Epithelial cell of esophagus (primary cell): ENCODE results near the gene BAG3.

Experiments
- DNase-seq: peaks from one replicate; pipeline ENCODE4 v3.0.0; 2010; ENCODE audit warnings: low read depth
- H3K4me3 ChIP-seq: 2 replicates; pipeline ENCODE4 v1.5.1; 2011; ENCODE audit warnings: mild to moderate bottlenecking, low read length, control low read depth
- CTCF ChIP-seq: IDR thresholded peaks from 2 replicates; pipeline ENCODE4 v1.5.1; 2011; ENCODE audit warnings: low read depth, mild to moderate bottlenecking, low read length, control low read depth, inconsistent platforms; ENCODE audit not compliant: insufficient read depth; ENCODE audit errors: missing control alignments

The BAG3 gene

GRCh38 chr10:119667562-119668328 is 16.6 kb downstream of the BAG3 start:
- no peak overlapping the region for H3K4me3 ChIP-seq
- peak; percentile 9 for TF ChIP-seq CTCF
- DNase-seq, result peak; percentile 96

DNA sequence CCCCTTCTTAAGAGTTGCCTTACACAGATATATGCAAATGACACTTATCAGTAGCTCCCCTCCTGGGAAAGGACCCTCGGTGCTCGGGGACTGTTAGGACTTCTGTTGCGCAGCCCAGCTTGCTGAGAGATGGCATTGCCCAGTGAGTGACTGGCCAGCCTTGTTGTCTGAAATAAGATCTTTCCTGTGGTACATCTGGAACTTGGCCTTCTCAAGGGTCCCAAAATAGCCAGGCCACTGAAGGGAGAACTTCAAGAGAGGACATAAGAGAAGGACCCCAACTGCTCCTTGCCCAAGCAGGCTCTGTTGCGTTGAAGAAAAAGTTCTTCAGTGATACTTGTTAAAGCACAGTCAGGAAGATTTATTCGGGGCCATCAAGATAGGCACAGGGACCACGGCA is 17.3 kb downstream of the BAG3 start:
- H3K4me3 ChIP-seq, result no peak overlapping the region
- no peak for TF ChIP-seq CTCF
- DNase-seq, result no peak

DNA sequence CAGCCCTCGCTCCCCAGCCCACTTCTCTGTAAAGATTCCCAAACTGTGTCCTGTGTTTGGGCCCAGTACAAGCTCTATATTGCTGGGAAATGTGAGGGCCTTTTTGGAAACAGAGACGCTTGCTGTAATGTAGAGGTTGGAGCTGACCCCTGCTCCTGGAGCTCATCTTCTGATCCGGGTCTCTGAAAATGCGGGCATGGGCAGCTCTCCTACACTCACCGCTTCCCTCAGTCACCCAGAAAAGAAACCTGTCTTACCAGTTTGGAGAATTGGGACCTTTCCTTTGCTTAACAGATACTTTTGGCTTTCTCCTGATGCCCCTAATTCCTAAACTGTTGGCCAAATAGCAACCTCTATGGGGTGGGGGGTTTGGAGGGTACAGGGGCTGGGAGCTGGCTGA is 18.2 kb downstream of the BAG3 start:
- no peak for TF ChIP-seq CTCF
- no peak overlapping the region for H3K4me3 ChIP-seq
- peak; percentile 38 for DNase-seq

GRCh38 chr10:119669975-119670640 is 18.9 kb downstream of the BAG3 start:
- no peak for DNase-seq
- no peak overlapping the region for H3K4me3 ChIP-seq
- TF ChIP-seq CTCF, result no peak

DNA sequence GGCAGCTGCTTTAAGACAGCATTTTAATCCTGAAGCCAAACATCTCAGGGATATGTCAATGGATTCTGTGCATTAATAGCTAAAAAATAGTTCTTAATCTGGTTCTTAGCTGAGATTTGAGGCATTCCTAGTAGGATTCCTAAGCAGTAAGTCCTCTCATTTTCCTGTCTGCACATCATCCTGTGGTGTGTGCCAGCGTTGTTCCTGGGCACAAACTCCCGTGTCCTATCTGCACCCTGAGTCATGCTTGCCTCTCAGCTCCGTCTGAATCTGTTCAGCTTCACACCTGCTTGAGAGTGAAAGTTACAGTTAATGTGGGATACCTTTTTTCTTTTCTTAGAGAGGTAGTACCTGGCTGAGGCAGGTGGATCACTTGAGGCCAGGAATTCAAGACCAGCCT is 19.5 kb downstream of the BAG3 start:
- TF ChIP-seq CTCF, result no peak
- DNase-seq, result peak; percentile 75

DNA sequence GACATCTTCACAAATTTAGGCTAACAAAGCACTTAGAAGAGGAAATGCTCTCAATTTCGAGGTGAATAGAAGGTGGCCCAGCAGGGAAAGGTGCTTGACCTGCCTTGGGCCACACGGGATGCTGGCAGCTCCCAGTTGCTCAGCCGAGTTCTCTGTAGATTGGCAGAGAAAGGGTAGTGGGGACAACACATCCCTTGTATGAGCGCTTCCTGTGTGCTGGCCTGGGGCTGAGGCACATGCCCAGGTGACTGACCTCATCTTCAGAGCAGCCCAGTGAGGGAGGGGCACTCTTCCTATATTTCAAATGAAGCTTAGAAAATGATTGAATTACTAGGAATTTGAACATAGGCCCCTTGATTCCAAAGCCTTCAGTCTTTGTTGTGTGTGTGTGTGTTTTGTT is 20.2 kb downstream of the BAG3 start:
- H3K4me3 ChIP-seq, result no peak overlapping the region
- DNase-seq, result no peak
- TF ChIP-seq CTCF, result no peak

More for the DNA sequence above, 19.5 kb downstream of the BAG3 start:
- no peak overlapping the region for H3K4me3 ChIP-seq
